ENCODE measurements around the gene LCLAT1.

- no peak for TF ChIP-seq TAF1 (IDR thresholded peaks at IDR 0.05; ENCODE audit: borderline replicate concordance, insufficient read depth, low read length)
- TF ChIP-seq, protein P1, sequence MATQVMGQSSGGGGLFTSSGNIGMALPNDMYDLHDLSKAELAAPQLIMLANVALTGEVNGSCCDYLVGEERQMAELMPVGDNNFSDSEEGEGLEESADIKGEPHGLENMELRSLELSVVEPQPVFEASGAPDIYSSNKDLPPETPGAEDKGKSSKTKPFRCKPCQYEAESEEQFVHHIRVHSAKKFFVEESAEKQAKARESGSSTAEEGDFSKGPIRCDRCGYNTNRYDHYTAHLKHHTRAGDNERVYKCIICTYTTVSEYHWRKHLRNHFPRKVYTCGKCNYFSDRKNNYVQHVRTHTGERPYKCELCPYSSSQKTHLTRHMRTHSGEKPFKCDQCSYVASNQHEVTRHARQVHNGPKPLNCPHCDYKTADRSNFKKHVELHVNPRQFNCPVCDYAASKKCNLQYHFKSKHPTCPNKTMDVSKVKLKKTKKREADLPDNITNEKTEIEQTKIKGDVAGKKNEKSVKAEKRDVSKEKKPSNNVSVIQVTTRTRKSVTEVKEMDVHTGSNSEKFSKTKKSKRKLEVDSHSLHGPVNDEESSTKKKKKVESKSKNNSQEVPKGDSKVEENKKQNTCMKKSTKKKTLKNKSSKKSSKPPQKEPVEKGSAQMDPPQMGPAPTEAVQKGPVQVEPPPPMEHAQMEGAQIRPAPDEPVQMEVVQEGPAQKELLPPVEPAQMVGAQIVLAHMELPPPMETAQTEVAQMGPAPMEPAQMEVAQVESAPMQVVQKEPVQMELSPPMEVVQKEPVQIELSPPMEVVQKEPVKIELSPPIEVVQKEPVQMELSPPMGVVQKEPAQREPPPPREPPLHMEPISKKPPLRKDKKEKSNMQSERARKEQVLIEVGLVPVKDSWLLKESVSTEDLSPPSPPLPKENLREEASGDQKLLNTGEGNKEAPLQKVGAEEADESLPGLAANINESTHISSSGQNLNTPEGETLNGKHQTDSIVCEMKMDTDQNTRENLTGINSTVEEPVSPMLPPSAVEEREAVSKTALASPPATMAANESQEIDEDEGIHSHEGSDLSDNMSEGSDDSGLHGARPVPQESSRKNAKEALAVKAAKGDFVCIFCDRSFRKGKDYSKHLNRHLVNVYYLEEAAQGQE (IDR thresholded peaks at IDR 0.05; ENCODE audit: insufficient read depth in 1 of 2, low read depth in 2 of 2, low read length in 2 of 2): no peak
These were observed 25.2 kb upstream of the LCLAT1 start for GRCh38 chr2:30421604-30422443.
